ENCODE results near the gene NFKBIB. TPM values are rescaled to one million over a fixed set of nuclear protein-coding genes. Genes with fewer than 3 reads are reported as not detected.

NFKBIB gene
- total RNA-seq, 1 donor from 2014 or later, result 21.7 TPM

- Histone ChIP-seq H3K9me3 (ENCODE audit: insufficient read depth, low read depth, low read length) (no peaks in the 10 kb centered on the region), H4K20me1 (ENCODE audit: insufficient read depth, low read length) (no peaks in the 10 kb centered on the region), H3K27me3 (ENCODE audit: insufficient read depth, low read length) (no peaks in the 10 kb centered on the region), H3K4me3 (ENCODE audit: insufficient read depth, low read depth, low read length) (no peak overlapping the region), H2AFZ (ENCODE audit: low read depth, low read length) (no peak overlapping the region), H3K4me2 (ENCODE audit: low read length) (no peak overlapping the region), H3K4me1 (ENCODE audit: insufficient read depth, low read length) (no peaks in the 10 kb centered on the region), H3K79me2 (ENCODE audit: insufficient read depth, low read length) (no peaks in the 10 kb centered on the region), H3K9ac (ENCODE audit: low read length) (no peak overlapping the region), H3K27ac (ENCODE audit: low read depth, low read length) (no peak overlapping the region), H3K36me3 (ENCODE audit: insufficient read depth, low read length) (peaks cover 7% of the 10 kb centered on the region)
- H3K4me1 Mint-ChIP-seq (ENCODE audit: low read depth, unreplicated experiment), result no peaks in the 10 kb centered on the region
- H3K27ac Mint-ChIP-seq (ENCODE audit: unreplicated experiment), result no peak overlapping the region
- no peak overlapping the region for H3K4me3 Mint-ChIP-seq (ENCODE audit: unreplicated experiment)
- no peak for TF ChIP-seq EZH2 (IDR thresholded peaks at IDR 0.05; ENCODE audit: insufficient read depth, low read length)
- no peak for TF ChIP-seq CTCF (IDR thresholded peaks at IDR 0.05; ENCODE audit: insufficient read depth, low read depth, low read length)
- no peaks in the 10 kb centered on the region for H3K9me3 Mint-ChIP-seq (ENCODE audit: unreplicated experiment)
- FAIRE-seq (no peak), DNase-seq (ENCODE audit: low read depth) (no peak)
- no peaks in the 10 kb centered on the region for H3K27me3 Mint-ChIP-seq (ENCODE audit: low read depth, unreplicated experiment)
- H3K36me3 Mint-ChIP-seq (ENCODE audit: low read depth, unreplicated experiment), result peaks cover 3% of the 10 kb centered on the region
Observed at GRCh38 chr19:38888876-38889275, 10.9 kb upstream of the NFKBIB start.

- no peaks in the 10 kb centered on the region for H3K9me3 Mint-ChIP-seq (ENCODE audit: unreplicated experiment)
- H4K20me1 ChIP-seq (ENCODE audit: insufficient read depth, low read length), result no peaks in the 10 kb centered on the region
- DNase-seq (ENCODE audit: low read depth), result no peak
- no peak overlapping the region for H3K27ac ChIP-seq (ENCODE audit: low read depth, low read length)
- H3K27me3 ChIP-seq (ENCODE audit: insufficient read depth, low read length), result no peaks in the 10 kb centered on the region
- no peaks in the 10 kb centered on the region for H3K27me3 Mint-ChIP-seq (ENCODE audit: low read depth, unreplicated experiment)
- no peaks in the 10 kb centered on the region for H3K4me1 ChIP-seq (ENCODE audit: insufficient read depth, low read length)
- no peaks in the 10 kb centered on the region for H3K4me1 Mint-ChIP-seq (ENCODE audit: low read depth, unreplicated experiment)
- H3K9ac ChIP-seq (ENCODE audit: low read length), result no peak overlapping the region
- H3K4me3 Mint-ChIP-seq (ENCODE audit: unreplicated experiment), result no peak overlapping the region
- TF ChIP-seq CTCF (IDR thresholded peaks at IDR 0.05; ENCODE audit: insufficient read depth, low read depth, low read length) (no peak), EZH2 (IDR thresholded peaks at IDR 0.05; ENCODE audit: insufficient read depth, low read length) (no peak)
- H2AFZ ChIP-seq (ENCODE audit: low read depth, low read length), result no peak overlapping the region
- no peak overlapping the region for H3K27ac Mint-ChIP-seq (ENCODE audit: unreplicated experiment)
- H3K36me3 Mint-ChIP-seq (ENCODE audit: low read depth, unreplicated experiment), result peaks cover 3% of the 10 kb centered on the region
- FAIRE-seq, result no peak
- no peak overlapping the region for H3K4me2 ChIP-seq (ENCODE audit: low read length)
- H3K4me3 ChIP-seq (ENCODE audit: insufficient read depth, low read depth, low read length), result no peak overlapping the region
- no peaks in the 10 kb centered on the region for H3K9me3 ChIP-seq (ENCODE audit: insufficient read depth, low read depth, low read length)
- no peaks in the 10 kb centered on the region for H3K79me2 ChIP-seq (ENCODE audit: insufficient read depth, low read length)
- H3K36me3 ChIP-seq (ENCODE audit: insufficient read depth, low read length), result peaks cover 7% of the 10 kb centered on the region
Observed at GRCh38 chr19:38889803-38890202, 10.0 kb upstream of the NFKBIB start.

GRCh38 chr19:38890686-38891085 lies 9.1 kb upstream of the NFKBIB start:
- DNase-seq (ENCODE audit: low read depth) (no peak), FAIRE-seq (no peak)
- Histone ChIP-seq H3K4me2 (ENCODE audit: low read length) (no peak overlapping the region), H3K4me1 (ENCODE audit: insufficient read depth, low read length) (no peaks in the 10 kb centered on the region), H3K36me3 (ENCODE audit: insufficient read depth, low read length) (peaks cover 7% of the 10 kb centered on the region), H3K4me3 (ENCODE audit: insufficient read depth, low read depth, low read length) (no peak overlapping the region), H3K27ac (ENCODE audit: low read depth, low read length) (no peak overlapping the region), H3K9ac (ENCODE audit: low read length) (no peak overlapping the region), H2AFZ (ENCODE audit: low read depth, low read length) (no peak overlapping the region), H3K27me3 (ENCODE audit: insufficient read depth, low read length) (no peaks in the 10 kb centered on the region), H4K20me1 (ENCODE audit: insufficient read depth, low read length) (no peaks in the 10 kb centered on the region), H3K9me3 (ENCODE audit: insufficient read depth, low read depth, low read length) (no peaks in the 10 kb centered on the region), H3K79me2 (ENCODE audit: insufficient read depth, low read length) (no peaks in the 10 kb centered on the region)
- TF ChIP-seq EZH2 (IDR thresholded peaks at IDR 0.05; ENCODE audit: insufficient read depth, low read length), result no peak
- no peak for TF ChIP-seq CTCF (IDR thresholded peaks at IDR 0.05; ENCODE audit: insufficient read depth, low read depth, low read length)
- H3K9me3 Mint-ChIP-seq (ENCODE audit: unreplicated experiment), result no peaks in the 10 kb centered on the region
- H3K27ac Mint-ChIP-seq (ENCODE audit: unreplicated experiment), result no peak overlapping the region
- H3K27me3 Mint-ChIP-seq (ENCODE audit: low read depth, unreplicated experiment), result no peaks in the 10 kb centered on the region
- H3K4me1 Mint-ChIP-seq (ENCODE audit: low read depth, unreplicated experiment), result no peaks in the 10 kb centered on the region
- peaks cover 3% of the 10 kb centered on the region for H3K36me3 Mint-ChIP-seq (ENCODE audit: low read depth, unreplicated experiment)
- H3K4me3 Mint-ChIP-seq (ENCODE audit: unreplicated experiment), result no peak overlapping the region
